Effector CD4-positive, alpha-beta T cell (primary cell): ENCODE results near the gene C12orf76.
"Not testable (repeated sequence)": the region's sequence is repeated elsewhere in the genome, so short reads cannot be mapped to it uniquely, and the experiment has no call there.

Experiments used
- DNase-seq: peaks from one replicate; pipeline ENCODE4 v3.0.0-alpha.2; 2020

Gene C12orf76

DNA sequence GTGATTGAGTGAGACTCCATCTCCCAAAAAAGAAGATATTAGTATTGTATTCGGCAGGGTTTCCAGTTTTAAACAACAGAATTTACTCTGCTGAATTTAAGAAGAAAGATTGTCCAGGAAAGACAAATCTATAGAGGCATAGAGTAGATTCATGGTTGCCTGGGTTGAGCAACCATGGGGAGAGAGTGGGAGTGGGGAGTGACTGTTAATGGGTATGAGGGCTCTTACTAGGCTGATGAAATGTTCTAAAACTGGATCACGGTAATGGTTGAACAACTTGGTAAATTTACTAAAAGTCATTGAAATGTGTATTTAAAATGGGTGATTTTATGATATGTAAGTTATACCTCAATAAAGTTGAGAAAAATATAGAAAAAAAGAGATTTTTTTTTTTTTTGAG, 13.9 kb upstream of the C12orf76 start:
- no peak for DNase-seq

DNA sequence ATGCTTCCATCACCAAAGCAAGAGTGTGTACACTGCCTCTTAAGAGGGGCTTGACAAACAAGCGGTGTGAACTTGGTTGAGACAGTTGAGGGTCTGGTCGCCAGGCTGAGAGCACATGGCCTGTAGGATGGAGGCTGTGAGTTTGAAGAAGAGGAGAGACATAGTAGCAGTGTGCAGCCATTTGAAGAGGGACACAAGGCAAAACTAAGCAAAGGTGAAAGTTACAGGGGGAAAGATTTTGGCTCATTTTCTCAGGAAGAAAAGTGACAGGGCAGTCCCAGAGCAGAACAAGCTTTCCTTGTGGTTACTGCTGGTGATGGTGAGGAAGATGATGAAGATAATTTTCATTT, 11.3 kb upstream of the C12orf76 start:
- no peak for DNase-seq

DNA sequence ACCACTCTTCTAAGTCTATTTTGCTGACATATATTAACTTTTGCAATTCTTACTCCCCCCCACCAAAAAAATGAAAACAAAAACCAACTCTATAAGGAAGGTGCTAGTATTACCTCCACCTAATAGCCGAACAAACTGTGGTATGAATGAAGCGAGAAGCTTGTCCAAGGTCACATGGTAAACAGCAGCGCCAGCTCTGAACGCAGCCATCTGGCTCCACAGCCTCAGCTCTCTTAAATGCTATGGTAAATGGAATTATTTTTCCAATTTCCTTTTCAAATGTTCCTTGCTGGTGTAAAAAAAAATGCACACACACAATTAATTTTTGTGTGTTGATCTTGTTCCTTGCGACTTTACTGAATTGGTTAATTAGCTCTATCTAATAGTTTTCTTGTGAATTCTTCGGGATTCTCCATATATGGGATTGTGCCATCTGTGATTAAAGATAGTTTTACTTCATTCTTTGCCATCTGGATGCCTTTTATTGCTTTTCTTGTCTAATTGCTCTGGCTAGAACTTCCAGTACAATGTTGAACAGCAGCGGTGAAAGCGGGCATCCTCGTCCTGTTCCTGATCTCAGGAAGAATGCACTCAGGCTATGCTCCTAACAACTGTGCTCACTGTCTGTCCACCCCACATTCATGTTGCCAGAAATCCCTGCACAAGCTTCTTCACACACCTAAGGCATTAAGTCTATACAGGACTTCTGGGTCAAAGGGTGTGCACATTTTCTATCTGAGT, 10.7 kb upstream of the C12orf76 start:
- no peak for DNase-seq

DNA sequence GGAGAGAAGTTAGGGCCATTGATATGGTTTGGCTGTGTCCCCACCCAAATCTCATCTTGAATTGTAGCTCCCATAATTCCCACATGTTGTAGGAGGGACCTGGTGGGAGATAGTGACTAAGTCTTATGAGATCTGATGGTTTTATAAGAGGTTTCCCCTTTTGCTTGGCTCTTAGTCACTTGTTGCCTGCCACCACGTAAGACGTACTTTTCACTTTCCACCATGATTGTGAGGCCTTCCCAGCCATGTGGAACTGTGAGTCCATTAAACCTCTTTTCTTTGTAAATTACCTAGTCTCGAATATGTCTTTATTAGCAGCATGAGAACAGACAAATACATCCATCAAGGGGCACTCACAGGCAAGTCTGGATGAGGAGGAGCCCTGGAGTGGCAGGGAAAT, 8.3 kb upstream of the C12orf76 start:
- DNase-seq = not testable (repeated sequence)

DNA sequence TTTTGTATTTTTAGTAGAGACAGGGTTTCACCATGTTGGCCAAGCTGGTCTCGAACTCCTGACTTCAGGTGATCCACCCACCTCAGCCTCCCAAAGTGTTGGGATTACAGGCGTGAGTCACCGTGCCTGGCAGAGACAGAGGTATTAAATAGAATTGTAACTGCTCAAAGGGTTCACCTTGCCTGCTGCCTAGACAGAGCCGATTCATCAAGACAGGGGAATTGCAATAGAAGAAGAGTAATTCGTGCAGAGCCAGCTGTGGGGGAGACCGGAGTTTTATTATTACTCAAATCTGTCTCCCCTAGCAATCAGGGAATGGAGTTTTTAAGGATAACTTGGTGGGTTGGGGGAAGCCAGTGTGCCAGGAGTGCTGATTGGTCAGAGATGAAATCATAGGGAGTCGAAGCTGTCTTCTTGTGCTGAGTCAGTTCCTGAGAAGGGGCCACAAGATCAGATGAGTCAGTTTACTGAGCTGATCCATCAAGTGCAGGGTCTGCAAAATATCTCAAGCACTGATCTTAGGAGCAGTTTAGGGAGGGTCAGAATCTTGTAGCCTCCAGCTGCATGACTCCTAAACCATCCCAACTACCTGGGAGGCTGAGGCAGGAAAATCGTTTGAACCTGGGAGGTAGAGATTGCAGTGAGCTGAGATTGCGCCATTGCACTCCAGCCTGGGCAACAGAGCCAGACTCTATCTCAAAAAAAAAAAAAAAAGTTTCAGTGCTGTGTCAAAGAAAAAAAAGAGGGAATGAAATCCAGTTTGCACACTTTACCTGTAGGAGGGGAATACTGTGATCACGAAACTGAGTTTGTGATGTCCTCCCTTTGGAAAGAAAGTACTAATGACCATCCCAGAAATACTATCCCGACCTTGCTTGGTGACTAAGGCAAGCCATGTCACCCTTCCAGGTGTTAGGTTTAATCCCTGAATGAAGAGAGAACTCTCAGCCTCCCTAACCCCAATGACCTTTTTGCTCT, 7.3 kb upstream of the C12orf76 start:
- not testable (repeated sequence) for DNase-seq

DNA sequence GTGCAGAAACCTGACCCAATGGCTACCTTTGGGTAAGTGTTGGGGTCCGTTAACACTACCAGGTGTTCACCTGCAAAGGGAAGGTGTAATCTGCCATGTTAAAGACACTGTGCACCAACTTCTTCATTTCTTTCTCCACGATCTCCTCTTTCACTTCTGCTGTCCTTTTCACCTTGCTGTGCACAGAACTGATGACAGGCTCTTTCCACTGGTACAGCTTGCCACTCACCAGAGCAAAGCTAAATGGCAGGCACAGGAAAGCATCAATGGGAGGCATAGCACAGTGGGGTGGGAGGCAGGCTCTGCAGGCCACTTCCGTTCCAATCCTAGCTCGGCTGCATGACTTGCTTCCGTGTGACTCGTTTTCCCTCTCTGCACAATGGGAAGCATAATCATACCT, 2.6 kb upstream of the C12orf76 start:
- no peak for DNase-seq

DNA sequence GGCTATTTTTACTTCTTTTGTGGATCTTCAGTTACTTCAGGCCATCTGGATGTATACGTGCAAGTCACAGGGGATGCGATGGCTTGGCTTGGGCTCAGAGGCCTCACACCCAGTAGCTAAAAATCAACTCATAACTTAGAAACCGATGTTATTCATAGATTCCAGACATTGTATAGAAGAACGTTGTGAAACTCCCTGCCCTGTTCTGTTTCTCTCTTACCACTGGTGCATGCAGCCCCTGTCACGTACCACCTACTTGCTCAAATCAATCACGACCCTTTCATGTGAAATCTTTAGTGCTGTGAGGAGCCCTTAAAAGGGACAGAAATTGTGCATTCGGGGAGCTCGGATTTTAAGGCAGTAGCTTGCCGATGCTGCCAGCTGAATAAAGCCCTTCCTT, 1.3 kb upstream of the C12orf76 start:
- DNase-seq = not testable (repeated sequence)

DNA sequence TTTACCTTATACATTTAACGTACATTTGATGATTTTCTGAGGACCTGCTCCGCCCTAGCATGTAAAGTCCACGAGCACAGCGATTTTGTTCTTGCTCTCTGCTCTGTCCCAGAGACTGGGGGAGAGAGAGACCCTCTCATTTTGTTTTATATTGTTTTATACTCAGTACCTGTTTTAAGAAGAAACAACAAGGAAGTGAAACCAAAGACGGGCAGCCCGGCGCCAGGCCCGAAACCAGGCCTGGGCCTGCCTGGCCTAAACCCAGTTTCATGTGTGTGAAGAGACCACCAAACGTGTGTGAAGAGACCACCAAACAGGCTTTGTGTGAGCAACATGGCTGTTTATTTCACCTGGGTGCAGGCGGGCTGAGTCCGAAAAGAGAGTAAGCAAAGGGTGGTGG, 712 bp upstream of the C12orf76 start:
- DNase-seq = not testable (repeated sequence)

DNA sequence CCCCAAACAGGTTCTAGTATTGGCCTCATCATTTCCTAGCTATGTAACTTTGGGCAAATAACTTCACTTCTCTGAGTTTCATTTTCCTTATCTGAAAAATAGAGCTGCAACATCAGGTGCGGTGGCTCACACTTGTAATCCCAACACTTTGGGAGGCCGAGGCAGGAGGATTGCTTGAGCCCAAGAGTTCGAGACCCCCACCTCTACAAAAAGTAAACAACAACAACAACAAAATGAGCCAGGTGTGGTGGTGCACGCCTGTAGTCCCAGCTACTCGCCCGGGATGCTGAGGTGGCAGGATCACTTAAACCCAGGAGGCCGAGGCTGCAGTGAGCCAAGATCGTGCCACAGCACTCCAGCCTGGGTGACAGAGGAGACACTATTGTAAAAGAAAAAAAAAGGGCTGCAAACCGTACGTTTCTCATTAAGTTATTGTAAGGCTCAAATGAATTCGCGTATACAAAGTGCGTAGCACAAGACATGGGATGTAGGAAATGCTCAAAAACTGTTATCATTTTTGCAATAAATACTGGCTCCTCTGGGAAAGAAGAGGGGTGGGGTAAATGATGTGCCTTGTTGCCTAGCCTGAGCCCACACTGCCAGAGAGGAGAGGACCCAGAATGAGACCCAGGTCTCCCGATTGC, 903 bp downstream of the C12orf76 start:
- no peak for DNase-seq

DNA sequence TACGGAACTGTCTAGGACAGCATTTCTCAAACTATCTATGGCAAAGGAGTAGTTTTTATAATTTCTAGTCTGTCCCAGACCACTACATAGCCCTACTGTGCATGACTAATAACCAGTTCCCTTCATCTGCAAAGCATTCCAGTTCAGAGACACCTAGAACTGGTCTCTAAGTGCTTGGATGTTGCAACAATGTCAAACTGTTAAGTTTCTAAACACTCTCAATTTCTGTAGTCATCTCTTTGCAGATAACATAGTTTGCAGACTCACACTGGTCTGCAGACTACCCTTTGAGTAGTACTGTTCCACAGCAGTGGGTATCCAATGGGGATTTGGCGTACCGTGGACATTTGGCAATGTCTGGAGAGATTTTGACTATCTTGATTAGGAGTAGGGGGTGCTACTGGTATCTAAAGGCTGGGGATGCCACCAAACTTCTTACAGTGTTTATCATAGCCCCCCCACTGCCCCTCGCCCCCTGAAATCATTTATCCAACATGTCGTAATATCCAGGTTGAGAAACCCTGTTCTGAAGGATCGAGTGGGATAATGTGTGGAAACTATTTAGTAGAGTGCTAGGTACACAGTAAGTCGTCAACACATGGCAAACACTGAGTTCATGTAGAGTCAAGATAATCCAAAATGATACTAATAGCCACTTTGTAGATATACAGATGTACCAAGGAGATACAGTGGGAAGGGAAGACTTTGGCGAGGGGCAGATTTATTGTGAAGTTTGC, 1.7 kb downstream of the C12orf76 start:
- no peak for DNase-seq

DNA sequence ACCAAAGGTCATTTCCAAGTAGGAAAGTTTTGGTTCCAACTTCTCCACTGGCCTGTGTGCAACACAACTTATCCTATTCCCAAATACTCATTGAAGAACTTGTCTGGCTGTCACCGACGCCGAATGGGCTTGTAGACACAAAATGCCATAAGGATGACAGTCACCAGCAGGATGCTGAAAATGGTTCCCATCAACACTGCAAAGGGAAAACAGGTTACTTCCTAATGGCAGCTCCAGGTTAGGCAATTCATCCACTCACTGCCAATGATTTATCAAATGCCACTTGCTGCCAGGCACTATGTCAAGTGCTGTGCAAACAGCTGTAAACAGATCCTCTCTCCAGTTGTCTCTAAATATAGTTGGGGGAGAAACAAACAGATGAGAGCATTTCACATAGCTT, 6.1 kb downstream of the C12orf76 start:
- no peak for DNase-seq

DNA sequence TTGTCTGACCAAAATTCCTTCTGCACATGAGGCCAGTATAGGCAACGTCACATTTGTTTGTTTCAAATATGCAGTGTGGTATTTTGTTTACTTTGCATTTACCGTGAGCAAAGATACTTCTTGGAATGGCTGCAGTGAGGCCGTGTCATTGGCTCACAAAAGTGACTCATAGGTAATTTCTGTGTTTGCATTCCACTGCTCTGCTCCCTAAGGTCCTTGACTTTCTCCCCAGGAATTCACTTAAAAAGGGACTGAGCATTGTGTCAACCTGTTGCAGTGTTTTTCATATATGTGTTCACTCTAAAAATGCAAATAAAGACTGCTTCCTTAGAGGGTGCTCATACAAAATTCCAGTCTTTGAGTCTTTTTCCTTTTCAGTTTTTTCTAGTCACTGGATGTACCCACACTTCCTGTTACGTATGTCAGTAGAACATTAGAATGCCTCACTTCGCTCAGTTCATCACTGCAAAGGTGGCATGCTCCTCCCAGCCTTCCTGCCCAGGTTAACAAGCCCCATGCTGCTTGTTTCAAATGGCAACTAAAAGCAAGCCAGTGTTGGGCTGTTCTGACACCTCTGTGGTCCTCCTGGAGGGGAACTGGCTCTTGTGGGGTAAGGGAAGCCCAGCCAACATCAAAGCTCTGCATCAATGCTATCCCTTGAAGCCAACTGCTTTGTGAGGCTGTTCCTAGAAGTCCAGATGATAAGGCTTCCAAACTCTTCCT, 9.1 kb downstream of the C12orf76 start:
- DNase-seq = peak; percentile 11

DNA sequence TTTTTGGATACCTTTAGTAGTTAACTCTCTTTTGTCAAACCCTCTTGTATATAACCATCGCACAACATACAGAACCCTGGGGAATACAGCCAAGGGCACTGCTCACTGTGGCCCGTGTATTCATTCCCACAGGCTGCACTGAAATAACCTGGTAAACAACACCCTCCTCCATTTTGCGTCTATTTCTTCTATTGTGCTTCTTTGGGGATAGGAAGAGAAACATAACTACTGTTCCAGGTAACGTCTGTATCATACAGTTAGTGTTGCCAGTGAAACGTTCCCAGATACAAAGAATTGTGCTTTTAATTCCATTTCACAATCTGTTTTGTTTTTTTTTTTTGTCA, 9.6 kb downstream of the C12orf76 start:
- DNase-seq = no peak

DNA sequence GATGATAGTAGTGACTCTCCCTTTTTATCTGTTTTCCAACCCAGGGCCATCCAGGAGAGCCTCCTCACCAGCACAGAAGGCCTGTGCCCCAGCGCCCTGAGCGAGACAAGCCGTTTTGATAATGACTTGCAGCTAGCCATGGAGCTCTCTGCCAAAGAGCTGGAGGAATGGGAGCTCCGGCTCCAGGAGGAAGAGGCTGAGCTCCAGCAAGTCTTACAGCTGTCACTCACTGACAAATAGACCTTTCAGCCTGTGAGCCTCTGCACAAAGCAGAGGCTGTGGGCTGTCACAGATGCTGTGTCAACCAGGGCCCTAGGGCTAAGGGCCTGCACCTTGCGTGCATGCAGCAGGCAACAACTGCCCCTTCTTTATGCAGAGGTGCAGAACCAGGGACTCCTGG, 11.0 kb downstream of the C12orf76 start:
- no peak for DNase-seq

DNA sequence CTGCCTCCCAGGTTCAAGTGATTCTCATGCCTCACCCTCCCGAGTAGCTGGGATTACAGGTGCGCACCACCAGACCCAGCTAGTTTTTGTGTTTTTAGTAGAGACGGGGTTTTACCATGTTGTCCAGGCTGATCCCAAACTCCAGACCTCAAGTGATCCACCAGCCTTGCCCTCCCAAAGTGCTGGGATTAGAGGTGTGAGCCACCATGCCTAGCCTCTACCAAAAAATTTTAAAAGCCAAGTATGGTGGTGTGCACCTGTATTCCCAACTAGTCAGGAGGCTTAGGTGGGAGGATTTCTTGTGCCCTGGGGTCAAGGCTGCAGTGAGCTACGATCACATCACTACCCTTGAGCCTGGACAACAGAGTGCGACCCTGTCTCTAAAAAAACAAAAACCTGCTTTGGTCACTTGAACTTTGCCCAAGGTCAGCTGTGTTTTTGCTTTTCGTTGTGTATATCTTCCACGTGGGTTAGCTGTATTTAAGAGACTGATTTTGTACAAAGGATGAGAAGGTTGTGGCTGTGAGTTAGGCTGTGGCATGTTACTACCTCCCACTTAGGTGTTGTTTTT, 12.7 kb downstream of the C12orf76 start:
- no peak for DNase-seq

DNA sequence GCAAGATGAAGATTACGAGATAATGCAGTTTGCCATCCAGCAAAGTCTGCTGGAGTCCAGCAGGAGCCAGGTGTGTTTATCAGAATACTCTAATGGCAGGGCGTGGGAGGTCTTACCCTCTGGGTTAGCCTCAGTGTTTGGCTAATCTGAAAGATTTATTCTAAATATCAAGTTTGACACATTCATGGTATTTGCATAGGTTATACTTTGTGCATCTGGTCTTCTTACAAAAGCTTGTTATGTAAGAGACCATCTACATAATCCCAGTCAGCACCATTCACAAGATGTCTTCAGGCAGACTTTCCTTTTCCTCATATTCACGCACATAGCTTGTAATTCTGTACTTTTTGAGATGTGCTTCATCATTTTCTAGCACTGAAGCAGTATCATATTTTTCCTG, 14.4 kb downstream of the C12orf76 start:
- DNase-seq = no peak

DNA sequence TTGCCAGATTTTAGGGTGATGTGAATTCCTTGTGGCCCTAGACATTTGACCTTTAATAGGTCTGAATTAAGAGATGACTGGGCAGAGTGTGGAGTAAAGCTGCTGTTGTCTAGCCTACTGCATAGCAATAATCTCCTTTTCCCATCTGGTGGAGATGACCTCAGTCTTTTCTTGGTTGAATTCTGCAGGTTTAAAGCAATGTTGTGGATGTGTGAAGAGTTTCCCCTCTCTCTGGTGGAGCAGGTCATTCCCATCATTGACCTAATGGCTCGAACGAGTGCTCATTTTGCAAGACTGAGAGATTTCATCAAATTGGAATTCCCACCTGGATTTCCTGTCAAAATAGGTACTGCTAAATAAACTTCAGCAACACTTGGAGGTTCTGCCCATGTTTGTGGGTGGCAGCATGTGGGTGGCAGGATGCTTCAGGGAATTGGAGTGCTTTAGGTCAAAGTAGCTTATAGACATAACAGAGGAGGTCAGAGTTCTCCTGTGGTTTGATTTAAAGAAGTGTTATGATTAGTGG, 19.0 kb downstream of the C12orf76 start:
- DNase-seq = no peak

DNA sequence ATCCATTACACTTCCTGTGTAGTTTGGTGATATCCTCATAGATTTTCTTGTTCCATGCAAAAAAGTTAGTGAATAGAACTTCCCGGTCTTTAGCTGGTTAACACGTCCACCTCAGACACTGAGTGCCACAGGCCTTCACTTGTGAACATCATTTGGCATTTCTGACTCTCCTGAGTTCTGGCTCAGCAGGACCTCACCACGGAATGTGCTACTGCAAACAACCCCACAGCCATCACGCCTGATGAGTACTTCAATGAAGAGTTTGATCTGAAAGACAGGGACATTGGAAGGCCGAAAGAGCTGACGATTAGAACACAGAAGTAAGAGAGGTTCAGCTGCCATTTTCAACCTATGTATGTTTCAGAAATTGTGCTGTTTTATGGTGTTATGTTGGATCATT, 20.0 kb downstream of the C12orf76 start:
- DNase-seq = no peak

DNA sequence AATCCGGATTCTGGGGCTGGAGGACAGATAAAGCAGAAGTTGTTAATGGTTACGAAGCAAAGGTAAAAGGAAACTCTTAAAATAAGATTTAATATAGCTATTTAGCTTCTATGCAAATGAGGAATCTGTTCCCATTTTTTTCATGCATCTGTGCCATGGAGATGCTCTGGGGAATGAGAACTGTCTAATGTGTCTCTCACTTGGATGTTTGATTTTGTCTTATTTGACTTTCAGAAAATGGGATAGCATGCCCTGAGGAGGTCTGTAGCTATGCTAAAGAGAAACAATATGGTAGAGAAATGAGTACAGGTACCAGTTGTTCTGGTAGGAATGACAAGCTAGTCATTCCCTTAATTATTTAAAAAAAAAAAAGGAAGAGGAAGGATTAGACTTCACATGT, 24.3 kb downstream of the C12orf76 start:
- no peak for DNase-seq

DNA sequence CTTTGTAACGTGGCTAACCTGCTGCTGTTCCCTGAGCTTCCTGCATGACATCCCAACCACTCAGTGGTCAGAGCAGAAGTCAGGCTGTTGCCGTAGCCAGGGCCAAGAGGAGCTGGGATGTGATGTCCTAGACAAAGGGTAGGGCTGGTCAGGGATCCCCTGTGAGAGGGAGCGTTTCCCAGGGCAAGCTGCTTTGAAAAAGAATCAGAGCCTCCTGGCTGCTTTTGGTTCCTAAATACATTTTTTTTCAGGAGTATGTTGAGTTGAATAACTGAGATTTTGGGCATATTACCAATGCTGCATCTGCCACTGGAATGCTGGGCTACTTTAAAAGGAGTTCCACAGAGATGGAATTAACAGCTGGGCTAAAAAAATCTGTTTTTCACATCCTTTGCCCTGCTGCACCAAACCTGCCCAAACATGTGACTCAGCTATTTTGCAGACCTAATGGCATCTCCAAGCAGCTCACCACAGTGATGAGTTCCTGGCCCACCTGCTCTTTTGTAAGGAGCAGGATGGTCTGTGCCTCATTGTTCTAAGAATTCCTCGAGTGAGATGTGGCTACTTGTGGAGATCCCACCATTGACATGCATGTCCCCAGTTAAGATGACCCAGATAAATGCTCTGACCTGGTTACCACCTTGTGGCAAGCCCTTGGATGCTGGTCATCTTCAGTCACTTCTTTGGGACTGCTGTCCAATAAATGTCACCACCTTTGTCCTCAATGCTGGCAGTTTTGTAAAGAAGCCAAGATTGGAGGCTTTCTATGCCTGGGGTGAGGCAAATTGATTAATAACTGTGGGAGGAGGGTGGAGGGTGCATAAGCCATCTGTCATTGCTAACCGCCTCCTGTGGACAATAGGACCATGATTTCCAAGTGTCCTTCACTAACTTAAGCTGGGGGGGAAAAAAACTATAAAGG, 25.0 kb downstream of the C12orf76 start:
- no peak for DNase-seq

DNA sequence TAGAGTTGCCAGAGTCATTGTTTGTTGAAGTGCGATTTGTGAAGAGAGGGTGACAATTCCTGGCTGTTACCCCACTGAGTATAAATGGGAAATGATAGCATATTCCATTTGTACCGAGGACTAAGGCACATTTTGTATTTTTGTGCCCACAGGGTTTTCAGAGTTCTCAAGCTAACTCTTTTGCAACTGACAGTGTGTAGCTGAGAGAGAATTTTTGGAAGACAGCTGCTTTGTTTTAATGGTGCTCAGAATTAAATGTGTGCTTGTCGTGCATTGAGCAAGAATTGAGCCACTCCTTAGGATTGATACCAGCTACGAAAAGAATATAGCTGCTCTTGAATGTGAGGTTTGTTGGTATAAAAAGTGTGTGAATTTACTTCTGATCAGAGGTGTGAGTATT, 27.4 kb downstream of the C12orf76 start:
- no peak for DNase-seq
